Activated CD8-positive, alpha-beta T cell treated with anti-CD3 and anti-CD28 coated beads, Interleukin-2, amount 10 ng/mL, durations not matched to agents 7 days and 5 days (primary cell): ENCODE results near the gene CHRM4. TPM values are rescaled to one million over a fixed set of nuclear protein-coding genes. Genes with fewer than 3 reads are reported as not detected.
A peak's percentile ranks its signal among the peaks of the same experiment; 100 is the strongest.

Experiments
- ATAC-seq: fragments of 150-1000 bp; cut with Tn5 transposase; one replicate; pipeline ENCODE4 v1.10.0; 2021; ENCODE audit warnings: moderate library complexity
- CTCF ChIA-PET: fragments of 350-600 bp; sonication (Branson Sonifier 250); formaldehyde crosslinking; loops from one replicate; lab custom pipeline; 2021; ENCODE audit warnings: antibody characterized with exemption; lab: Charles Lee
- POLR2A ChIA-PET: fragments of 350-600 bp; sonication (Branson Sonifier 250); formaldehyde crosslinking; loops from one replicate; lab custom pipeline; 2021; ENCODE audit warnings: antibody characterized with exemption; lab: Charles Lee
- DNase-seq: peaks from one replicate; pipeline ENCODE4 v3.0.0-alpha.2; 2020
- H3K27ac Mint-ChIP-seq: one replicate; pipeline ENCODE4 v1.8.0; 2021; ENCODE audit warnings: mild to moderate bottlenecking, mixed read lengths
- H3K27me3 Mint-ChIP-seq: one replicate; pipeline ENCODE4 v1.8.0; 2021; ENCODE audit warnings: low read depth, mixed read lengths
- H3K36me3 Mint-ChIP-seq: one replicate; pipeline ENCODE4 v1.8.0; 2021; ENCODE audit warnings: low read depth, mixed read lengths
- H3K4me1 Mint-ChIP-seq: one replicate; pipeline ENCODE4 v1.8.0; 2021; ENCODE audit warnings: low read depth, mixed read lengths
- H3K4me3 Mint-ChIP-seq: one replicate; pipeline ENCODE4 v1.8.0; 2021; ENCODE audit warnings: mild to moderate bottlenecking, mixed read lengths
- H3K9me3 Mint-ChIP-seq: one replicate; pipeline ENCODE4 v1.8.0; 2022; ENCODE audit warnings: mixed read lengths; ENCODE audit not compliant: insufficient read depth
- total RNA-seq, 2 experiments: library from RNA; stranded (reverse); gene quantifications; one replicate each; pipeline ENCODE4 v1.2.3, GENCODE V29; 2021

The CHRM4 gene
- total RNA-seq, 2 experiments from 2014 or later = 0.37 TPM

DNA sequence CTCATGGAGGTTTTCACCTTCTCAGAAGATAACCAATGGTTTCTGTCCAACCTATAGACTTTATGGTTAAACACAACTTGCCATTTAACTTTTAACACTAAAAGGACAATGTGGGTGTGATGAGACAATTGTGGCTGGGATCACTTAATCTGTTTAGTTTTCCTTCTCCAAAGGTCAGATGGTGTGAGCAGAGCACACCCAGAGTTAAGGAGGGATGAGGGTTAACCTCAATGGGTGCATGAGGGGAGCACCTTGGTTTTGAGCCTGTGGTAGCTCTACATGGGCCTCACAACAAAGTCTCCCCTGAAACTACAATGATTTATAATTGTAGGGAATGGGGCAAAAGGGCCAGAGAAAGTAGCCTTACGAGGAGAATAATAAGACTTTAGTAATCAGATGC, 28.9 kb upstream of the CHRM4 start:
- ATAC-seq (no peak), DNase-seq (no peak)
- Mint-ChIP-seq H3K9me3 (no peaks in the 10 kb centered on the region), H3K36me3 (peaks cover 21% of the 10 kb centered on the region), H3K4me3 (no peak overlapping the region), H3K27ac (peak overlapping the region; percentile 6), H3K27me3 (no peaks in the 10 kb centered on the region), H3K4me1 (no peaks in the 10 kb centered on the region)
- POLR2A ChIA-PET = interaction anchor here (0.7 kb wide), 1 partner anchor 82 kb away, joined by 3 read pairs; no protein-coding TSS in a partner anchor
- CTCF ChIA-PET = no interaction called here

GRCh38 chr11:46418751-46419150, 27.2 kb upstream of the CHRM4 start:
- peaks cover 14% of the 10 kb centered on the region for H3K4me1 Mint-ChIP-seq
- ChIA-PET POLR2A (no interaction called here), CTCF (interaction anchor here (1.0 kb wide), 1 partner anchor 111 kb away, joined by 4 read pairs; no protein-coding TSS in a partner anchor)
- H3K27ac Mint-ChIP-seq = no peak overlapping the region
- no peak overlapping the region for H3K4me3 Mint-ChIP-seq
- no peak for DNase-seq
- no peaks in the 10 kb centered on the region for H3K9me3 Mint-ChIP-seq
- ATAC-seq = no peak
- H3K27me3 Mint-ChIP-seq = no peaks in the 10 kb centered on the region
- H3K36me3 Mint-ChIP-seq = peaks cover 35% of the 10 kb centered on the region

DNA sequence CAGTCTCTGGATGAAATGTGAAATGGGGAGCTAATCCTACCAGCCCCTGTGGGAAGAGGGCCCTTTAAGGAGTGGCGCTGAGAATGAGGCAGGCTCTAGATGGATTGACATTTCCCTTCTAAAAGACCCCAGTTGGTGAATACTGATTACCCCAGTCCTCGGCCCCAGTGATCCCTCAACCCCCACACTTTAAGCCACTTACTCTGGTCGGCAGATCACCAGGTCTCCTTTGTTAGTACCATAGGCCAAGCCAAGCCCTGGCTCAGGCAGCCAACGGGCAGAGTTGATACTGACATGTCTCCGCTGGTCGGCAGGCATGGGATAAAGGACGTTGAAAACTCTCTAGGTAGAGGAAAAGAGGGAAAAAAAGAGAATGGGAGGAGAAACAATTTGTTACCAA, 26.1 kb upstream of the CHRM4 start:
- no peaks in the 10 kb centered on the region for H3K27me3 Mint-ChIP-seq
- ATAC-seq (no peak), DNase-seq (no peak)
- H3K9me3 Mint-ChIP-seq = no peaks in the 10 kb centered on the region
- H3K4me1 Mint-ChIP-seq = peaks cover 24% of the 10 kb centered on the region
- POLR2A ChIA-PET = no interaction called here
- H3K4me3 Mint-ChIP-seq = no peak overlapping the region
- CTCF ChIA-PET = interaction anchor here (1.2 kb wide), 1 partner anchor 112 kb away, joined by 3 read pairs; no protein-coding TSS in a partner anchor
- H3K27ac Mint-ChIP-seq = no peak overlapping the region
- peaks cover 38% of the 10 kb centered on the region for H3K36me3 Mint-ChIP-seq

DNA sequence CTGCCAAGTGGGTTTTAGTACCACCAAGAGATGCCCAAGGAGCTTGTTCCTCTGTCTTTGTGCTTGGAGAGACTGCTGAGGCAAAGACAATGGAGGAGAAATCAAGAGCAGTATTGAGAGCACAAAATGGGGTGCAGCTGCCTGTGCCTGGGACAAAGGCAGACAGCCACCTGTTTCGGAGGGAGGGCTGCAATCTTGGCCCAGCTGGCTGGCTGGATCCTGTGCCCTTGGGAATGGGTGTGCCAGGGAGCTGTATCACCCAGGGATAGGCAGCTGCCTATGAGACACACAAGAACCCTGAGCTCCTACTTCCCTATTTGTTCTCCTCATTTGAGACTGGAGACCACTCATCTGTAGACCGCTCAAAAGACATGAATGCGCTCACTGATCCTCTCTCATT, 23.3 kb upstream of the CHRM4 start:
- Mint-ChIP-seq H3K4me3 (no peak overlapping the region), H3K4me1 (peaks cover 24% of the 10 kb centered on the region), H3K27ac (no peak overlapping the region), H3K27me3 (no peaks in the 10 kb centered on the region), H3K9me3 (no peaks in the 10 kb centered on the region), H3K36me3 (peaks cover 34% of the 10 kb centered on the region)
- ChIA-PET CTCF (no interaction called here), POLR2A (no interaction called here)
- no peak for DNase-seq
- ATAC-seq = no peak

DNA sequence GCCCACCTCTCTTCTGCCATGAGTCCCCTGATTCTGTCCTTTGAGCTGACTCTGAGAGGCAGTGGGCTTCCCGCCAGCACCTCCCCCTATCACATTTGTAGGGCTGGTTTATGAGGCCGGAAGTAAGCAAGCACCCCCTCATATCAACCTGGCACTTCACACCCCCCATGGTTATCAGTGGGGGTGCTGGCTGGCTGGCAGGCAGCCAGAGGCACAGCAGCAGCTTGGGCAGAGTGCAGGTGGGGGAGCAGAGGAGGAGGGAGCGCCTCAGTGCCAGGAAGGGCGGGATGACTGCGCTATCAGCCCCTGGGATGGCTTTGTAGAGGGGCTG, 22.9 kb upstream of the CHRM4 start:
- peak overlapping the region; percentile 18 for H3K27ac Mint-ChIP-seq
- CTCF ChIA-PET = no interaction called here
- POLR2A ChIA-PET = no interaction called here
- H3K4me1 Mint-ChIP-seq = peaks cover 24% of the 10 kb centered on the region
- peak; percentile 37 for ATAC-seq
- no peak overlapping the region for H3K4me3 Mint-ChIP-seq
- no peaks in the 10 kb centered on the region for H3K9me3 Mint-ChIP-seq
- H3K27me3 Mint-ChIP-seq = no peaks in the 10 kb centered on the region
- peaks cover 34% of the 10 kb centered on the region for H3K36me3 Mint-ChIP-seq
- no peak for DNase-seq

DNA sequence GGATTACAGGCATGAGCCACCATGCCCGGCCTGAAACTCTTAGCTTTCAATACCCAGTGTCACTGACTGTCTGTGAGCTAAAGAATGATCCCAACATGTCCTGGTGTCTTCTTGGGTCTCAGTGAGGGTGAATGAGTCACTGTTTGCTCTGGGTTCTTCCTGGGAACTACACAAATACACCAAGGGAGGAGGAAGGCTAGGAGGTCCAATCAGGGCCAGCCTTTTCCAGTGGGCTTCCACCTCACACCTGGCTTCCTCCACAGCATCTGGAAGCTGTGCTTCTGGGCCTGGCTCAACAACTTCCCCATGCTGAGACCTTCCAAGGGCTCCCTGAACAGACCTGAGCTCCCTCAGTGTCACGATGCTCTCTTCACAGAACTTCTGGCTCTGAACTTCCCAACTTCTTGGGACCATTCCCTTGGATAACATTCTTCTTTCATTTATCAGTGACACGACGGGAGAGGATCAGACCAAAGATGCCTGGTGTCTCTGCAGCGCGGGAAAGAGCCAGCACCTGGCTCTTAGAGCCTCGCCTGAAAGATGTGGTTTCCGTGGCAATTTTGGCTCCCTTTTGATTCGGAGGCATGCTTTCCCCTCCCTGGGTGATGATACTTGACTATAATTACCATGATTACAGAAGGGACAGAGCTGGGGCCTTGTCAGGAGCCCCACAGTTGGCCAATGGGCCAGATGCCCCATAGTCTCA, 22.3 kb upstream of the CHRM4 start:
- Mint-ChIP-seq H3K27ac (peak overlapping the region; percentile 18), H3K4me3 (no peak overlapping the region), H3K4me1 (peaks cover 24% of the 10 kb centered on the region), H3K9me3 (no peaks in the 10 kb centered on the region), H3K27me3 (no peaks in the 10 kb centered on the region), H3K36me3 (peaks cover 34% of the 10 kb centered on the region)
- peak; percentile 30 for DNase-seq
- ChIA-PET CTCF (interaction anchor here (0.6 to 1.6 kb wide), 2 partner anchors 116 to 175 kb away, joined by 3 read pairs; no protein-coding TSS in a partner anchor), POLR2A (interaction anchor here (0.6 kb wide), 1 partner anchor 323 kb away, joined by 5 read pairs; no protein-coding TSS in a partner anchor)
- ATAC-seq = peak; percentile 69

DNA sequence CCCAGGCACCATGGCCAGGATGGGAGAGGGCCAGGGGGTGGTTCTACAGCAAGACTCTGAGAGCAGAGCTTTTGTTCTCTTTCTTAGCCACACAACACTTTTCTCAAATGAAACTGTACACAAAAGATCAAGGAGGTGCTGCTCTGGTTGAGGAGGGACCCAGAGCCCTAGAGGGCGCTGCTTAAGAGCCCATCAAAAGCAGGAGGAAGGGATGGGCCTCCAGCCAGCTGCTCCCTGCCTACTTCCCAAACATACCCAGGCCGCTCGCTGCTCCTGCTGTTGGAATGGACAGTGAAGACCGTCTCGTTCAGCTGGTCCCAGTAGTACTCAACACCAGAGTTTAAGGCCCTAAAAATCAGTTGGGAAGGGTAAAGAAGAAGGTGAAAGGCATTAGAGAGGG, 18.4 kb upstream of the CHRM4 start:
- DNase-seq (no peak), ATAC-seq (no peak)
- H3K36me3 Mint-ChIP-seq = peaks cover 24% of the 10 kb centered on the region
- H3K4me3 Mint-ChIP-seq = no peak overlapping the region
- no peaks in the 10 kb centered on the region for H3K27me3 Mint-ChIP-seq
- CTCF ChIA-PET = interaction anchor here (1.4 to 1.6 kb wide), 2 partner anchors 57 to 120 kb away, joined by 3 to 6 read pairs; no protein-coding TSS in a partner anchor
- H3K4me1 Mint-ChIP-seq = peaks cover 21% of the 10 kb centered on the region
- no peak overlapping the region for H3K27ac Mint-ChIP-seq
- POLR2A ChIA-PET = no interaction called here
- H3K9me3 Mint-ChIP-seq = no peaks in the 10 kb centered on the region

- no peak for DNase-seq
- H3K27me3 Mint-ChIP-seq = no peaks in the 10 kb centered on the region
- no peak for ATAC-seq
- H3K36me3 Mint-ChIP-seq = peaks cover 12% of the 10 kb centered on the region
- ChIA-PET POLR2A (no interaction called here), CTCF (interaction anchor here (0.8 kb wide), 1 partner anchor 20 kb away, joined by 3 read pairs; no protein-coding TSS in a partner anchor)
- H3K9me3 Mint-ChIP-seq = no peaks in the 10 kb centered on the region
- peaks cover 7% of the 10 kb centered on the region for H3K4me1 Mint-ChIP-seq
- no peak overlapping the region for H3K4me3 Mint-ChIP-seq
- no peak overlapping the region for H3K27ac Mint-ChIP-seq
These were observed 16.9 kb upstream of the CHRM4 start for GRCh38 chr11:46408407-46408986.

DNA sequence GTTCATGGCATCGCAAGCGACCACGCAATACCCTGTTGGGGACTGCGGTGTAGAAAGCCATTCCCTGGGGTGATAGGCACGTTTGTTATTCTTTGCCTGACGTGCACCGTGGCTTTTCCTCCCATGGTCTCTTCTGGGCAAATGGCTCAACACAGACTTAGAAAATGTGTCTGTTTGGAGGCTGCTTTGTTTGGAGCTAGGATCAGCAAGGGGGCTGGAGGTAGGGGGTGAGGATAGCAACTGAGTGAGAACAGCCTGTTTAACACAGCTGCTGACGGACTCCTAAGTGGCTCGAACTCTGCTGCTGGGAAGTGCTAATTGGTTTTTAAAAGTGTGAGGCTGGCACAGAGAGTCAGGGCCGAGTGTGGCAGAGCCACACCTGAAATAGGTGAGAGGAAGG, 16.1 kb upstream of the CHRM4 start:
- Mint-ChIP-seq H3K27ac (no peak overlapping the region), H3K4me3 (no peak overlapping the region), H3K27me3 (no peaks in the 10 kb centered on the region), H3K36me3 (peaks cover 10% of the 10 kb centered on the region), H3K4me1 (no peaks in the 10 kb centered on the region), H3K9me3 (no peaks in the 10 kb centered on the region)
- no peak for ATAC-seq
- ChIA-PET CTCF (interaction anchor here (1.1 kb wide), 1 partner anchor 55 kb away, joined by 3 read pairs; no protein-coding TSS in a partner anchor), POLR2A (no interaction called here)
- DNase-seq = no peak

DNA sequence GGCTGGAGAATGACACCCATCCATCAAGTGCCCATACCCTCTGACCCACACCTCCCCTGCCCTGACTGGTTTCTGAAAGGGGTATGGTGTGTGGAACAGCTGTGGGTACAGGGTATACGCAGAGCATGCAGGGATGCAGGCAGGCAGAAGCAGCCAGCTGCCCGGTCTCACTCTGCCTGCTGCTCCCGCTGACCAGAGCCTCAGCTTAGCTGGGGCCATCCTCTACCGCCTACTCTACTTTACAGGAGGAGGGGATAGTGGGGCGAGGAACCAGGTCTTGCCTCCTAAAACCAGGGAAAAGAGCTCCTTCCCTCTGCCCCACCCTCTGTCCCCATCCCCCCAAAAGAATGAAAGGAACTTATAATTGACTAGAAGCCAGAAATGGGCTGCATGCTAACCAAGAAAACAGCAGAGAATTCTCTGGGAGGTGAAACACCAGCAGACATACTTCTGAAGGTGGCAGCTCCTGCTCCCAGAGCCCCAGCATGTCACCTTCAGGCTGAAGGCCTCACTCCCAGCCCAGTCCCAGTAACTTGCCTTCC, 13.0 kb upstream of the CHRM4 start:
- DNase-seq = no peak

GRCh38 chr11:46402957-46403902, 11.7 kb upstream of the CHRM4 start:
- ChIA-PET POLR2A (interaction anchor here (1.0 kb wide), 1 partner anchor 20 kb away, joined by 3 read pairs; no protein-coding TSS in a partner anchor), CTCF (interaction anchor here (1.2 kb wide), 1 partner anchor 87 kb away, joined by 3 read pairs; no protein-coding TSS in a partner anchor)

More for the DNA sequence above, 13.0 kb upstream of the CHRM4 start:
- H3K9me3 Mint-ChIP-seq = no peaks in the 10 kb centered on the region
- no peaks in the 10 kb centered on the region for H3K27me3 Mint-ChIP-seq
- POLR2A ChIA-PET = no interaction called here
- CTCF ChIA-PET = interaction anchor here (1.0 kb wide), 1 partner anchor 12 kb away, joined by 3 read pairs; no protein-coding TSS in a partner anchor
- no peak overlapping the region for H3K4me3 Mint-ChIP-seq
- ATAC-seq = no peak
- peaks cover 10% of the 10 kb centered on the region for H3K36me3 Mint-ChIP-seq
- H3K4me1 Mint-ChIP-seq = no peaks in the 10 kb centered on the region
- no peak overlapping the region for H3K27ac Mint-ChIP-seq

More at GRCh38 chr11:46402957-46403902, 11.7 kb upstream of the CHRM4 start:
- ATAC-seq (no peak), DNase-seq (no peak)
- Mint-ChIP-seq H3K4me3 (no peak overlapping the region), H3K4me1 (no peaks in the 10 kb centered on the region), H3K36me3 (peaks cover 6% of the 10 kb centered on the region), H3K9me3 (no peaks in the 10 kb centered on the region), H3K27ac (no peak overlapping the region), H3K27me3 (no peaks in the 10 kb centered on the region)
